SK-N-MC (cell line): Measurements from ENCODE around the gene METTL4.

Experiments
- EZH2 ChIP-seq: fragments of 200-600 bp; sonication (generic); IDR thresholded peaks from one replicate; pipeline ENCODE4 v1.6.1; 2017; ENCODE audit warnings: antibody characterized with exemption
- POLR2AphosphoS5 ChIP-seq: IDR thresholded peaks from 2 replicates; pipeline ENCODE4 v1.6.1; 2012; ENCODE audit warnings: mild to moderate bottlenecking, low read depth, low read length, borderline replicate concordance

DNA sequence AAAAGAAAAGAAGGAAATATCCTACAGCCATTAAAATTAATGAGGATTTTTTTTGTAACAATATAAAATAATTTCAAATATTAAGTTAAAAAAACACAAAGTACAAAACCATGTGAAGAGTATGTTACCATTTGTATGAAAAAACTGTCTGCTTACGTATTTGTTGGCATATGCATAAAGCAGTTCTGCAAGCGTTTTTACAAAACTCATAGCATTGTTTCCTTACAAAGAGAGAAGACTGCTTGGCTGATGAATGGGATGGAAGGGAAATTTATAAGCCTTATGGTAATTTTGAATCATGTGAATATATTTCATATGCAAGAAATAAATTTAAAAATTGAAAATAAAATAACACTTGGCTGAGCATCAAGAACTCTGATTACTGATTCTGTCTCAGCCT, 63.1 kb downstream of the METTL4 start:
- TF ChIP-seq POLR2AphosphoS5 (no peak), EZH2 (no peak)
